GM12892 (cell line): Measurements from ENCODE around the gene TMEM187.

ENCODE experiments used
- DNase-seq: peaks from one replicate; pipeline ENCODE4 v3.0.0; 2011; ENCODE audit not compliant: insufficient read length
- FAIRE-seq: peaks from 2 replicates; lab custom pipeline; 2011; peaks lifted over from hg19 to GRCh38; lab: Jason Lieb, UNC
- POLR2A ChIP-seq: IDR thresholded peaks from 2 replicates; pipeline ENCODE4 v1.6.1; 2011; ENCODE audit warnings: low read depth, low read length, control low read depth
- POLR2AphosphoS5 ChIP-seq: IDR thresholded peaks from 2 replicates; pipeline ENCODE4 v1.6.1; 2011; ENCODE audit warnings: low read depth, low read length, control low read depth
- TAF1 ChIP-seq: IDR thresholded peaks from 2 replicates; pipeline ENCODE4 v1.6.1; 2011; ENCODE audit warnings: low read depth, mild to moderate bottlenecking, control low read depth, low read length, borderline replicate concordance

The TMEM187 gene

DNA sequence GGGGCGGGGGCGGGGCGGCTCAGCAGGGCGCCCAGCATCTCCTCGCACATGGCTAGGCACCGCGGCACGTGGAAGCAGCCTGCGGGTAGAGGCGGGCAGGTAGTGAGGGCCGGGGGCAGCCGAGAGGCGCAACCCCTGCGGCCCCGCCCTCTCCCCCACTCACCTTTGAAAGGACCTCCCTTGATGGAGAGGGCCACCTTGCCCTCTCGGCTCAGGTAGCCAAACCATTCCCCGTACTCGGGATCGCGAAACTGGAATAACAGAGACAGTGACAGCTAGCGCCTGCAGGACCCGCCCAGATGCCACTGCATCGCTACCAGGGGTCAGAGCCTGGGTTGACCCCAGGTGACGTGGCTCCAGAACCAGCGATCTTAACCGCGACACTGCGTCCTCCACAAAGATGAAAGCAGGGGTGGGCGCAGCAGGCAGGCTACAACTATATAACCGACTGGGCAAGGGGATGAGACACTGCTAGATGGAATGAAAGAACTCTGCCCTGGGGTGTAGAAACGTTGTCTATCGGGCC is 37.2 kb upstream of the TMEM187 start:
- no peak for DNase-seq
- peak; percentile 24 for FAIRE-seq
- no peak for TF ChIP-seq POLR2A

DNA sequence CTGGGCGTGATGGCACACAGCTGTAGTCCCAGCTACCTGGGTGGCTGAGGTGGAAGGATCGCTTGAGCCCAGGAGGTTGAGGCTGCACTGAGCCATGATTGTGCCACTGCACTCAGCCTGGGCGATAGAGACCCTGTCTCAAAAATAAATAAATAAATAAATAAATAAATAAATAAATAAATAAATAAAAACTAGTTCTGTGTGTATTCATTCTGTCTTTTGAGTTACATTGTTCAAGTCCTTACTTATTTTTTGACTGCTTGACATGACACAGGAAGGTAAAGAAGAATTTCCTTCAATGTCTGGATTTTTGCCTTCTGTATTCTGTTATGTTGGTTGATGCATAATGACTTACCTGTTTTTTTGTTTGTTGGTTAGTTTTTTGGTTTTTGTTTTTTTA is 35.5 kb upstream of the TMEM187 start:
- FAIRE-seq = no peak
- DNase-seq = no peak
- TF ChIP-seq POLR2A (no peak), POLR2AphosphoS5 (no peak), TAF1 (no peak)

DNA sequence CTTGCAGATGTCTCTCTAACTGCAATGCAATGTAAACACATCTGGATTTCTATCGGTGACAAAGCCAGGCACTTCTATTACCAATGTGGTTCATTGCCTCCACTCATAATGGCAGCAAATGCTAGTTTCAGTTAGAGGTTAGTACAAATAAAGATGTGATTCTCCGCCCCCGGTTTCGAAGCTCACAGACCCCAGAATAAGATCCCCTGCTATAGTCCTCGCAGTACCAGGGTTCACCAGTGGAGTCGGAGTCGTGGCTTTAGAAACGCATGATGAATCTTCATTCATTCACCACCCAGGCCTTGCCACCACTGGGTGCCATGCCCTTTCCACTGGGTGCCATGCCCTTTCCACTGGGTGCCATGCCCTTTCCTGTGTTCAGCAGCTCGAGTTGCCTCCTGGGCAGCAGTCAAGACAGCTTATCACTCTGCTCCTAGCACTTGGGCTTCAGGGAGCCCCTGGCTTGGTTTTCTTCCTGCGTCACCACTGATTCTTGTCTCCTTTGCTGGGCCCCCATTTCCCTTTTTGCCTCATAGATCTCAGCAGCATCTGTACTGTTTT is 34.2 kb upstream of the TMEM187 start:
- TF ChIP-seq POLR2AphosphoS5 = no peak
- no peak for TF ChIP-seq TAF1
- no peak for TF ChIP-seq POLR2A
- FAIRE-seq = no peak
- no peak for DNase-seq

DNA sequence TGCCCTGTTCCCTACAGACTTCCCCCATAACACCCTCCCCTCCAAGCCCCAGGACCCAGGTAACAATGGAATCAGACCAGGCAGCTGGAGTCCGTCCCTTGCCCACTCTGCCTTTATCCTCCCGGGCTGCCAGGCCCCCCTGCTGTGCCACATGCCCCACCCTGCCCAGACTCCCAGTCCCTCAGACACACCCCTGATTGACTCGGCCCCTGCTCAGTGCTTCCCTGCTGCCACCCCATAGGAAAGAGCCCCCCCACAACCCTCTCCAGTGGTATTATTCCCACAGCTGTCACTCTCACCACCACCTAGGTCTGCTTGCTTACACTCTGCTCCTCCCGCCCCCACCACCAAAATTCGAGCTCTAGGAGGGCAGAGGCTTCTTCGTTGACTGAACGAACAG is 33.0 kb upstream of the TMEM187 start:
- TF ChIP-seq POLR2A (no peak), TAF1 (no peak), POLR2AphosphoS5 (no peak)
- FAIRE-seq = no peak
- DNase-seq = no peak

DNA sequence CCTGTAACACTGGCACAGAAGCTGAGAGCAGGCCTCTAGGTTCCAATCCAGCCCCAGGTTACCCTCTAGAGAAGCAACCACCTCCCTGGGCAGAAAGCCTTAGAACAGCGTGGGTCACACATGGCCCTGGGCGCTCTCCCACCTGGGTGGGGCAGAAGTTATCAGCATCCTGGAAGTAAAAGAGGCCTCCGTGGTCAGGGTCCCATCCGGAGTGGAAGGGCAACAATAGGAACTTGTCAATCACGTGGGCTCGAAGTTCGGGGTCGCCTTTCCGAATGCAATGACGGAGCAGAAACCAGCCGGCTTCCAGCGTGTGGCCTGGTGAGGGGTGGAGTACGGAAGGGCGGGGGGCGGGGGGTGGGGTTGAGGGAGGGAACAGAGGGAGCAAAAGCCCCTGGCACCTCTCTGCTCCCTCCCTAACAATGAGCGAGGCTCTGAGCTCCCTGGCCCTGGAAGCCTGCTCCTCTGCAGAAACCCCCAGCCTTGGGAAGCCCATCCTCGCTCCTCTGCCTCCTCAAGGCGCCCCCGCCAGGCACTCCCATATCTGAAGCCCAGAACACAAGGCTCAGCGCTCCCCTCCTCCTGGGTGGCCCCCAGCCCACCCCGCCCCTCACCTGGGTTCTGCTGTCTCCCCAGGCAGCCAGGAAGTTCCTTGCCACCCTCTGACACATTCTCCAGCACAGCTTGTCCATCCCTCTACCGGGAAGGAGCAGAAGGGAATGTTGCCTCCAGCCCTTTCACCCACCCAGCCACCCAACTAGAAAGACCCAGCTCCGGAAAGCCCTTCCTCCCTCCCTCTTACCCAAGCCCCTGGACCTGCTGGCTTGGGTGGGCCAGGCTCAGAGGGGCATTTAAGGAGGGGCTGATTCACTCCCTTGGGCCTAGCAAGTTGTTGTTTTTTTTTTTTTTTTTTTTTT is 31.0 kb upstream of the TMEM187 start:
- no peak for TF ChIP-seq POLR2AphosphoS5
- no peak for TF ChIP-seq TAF1
- TF ChIP-seq POLR2A = no peak
- no peak for FAIRE-seq
- no peak for DNase-seq

DNA sequence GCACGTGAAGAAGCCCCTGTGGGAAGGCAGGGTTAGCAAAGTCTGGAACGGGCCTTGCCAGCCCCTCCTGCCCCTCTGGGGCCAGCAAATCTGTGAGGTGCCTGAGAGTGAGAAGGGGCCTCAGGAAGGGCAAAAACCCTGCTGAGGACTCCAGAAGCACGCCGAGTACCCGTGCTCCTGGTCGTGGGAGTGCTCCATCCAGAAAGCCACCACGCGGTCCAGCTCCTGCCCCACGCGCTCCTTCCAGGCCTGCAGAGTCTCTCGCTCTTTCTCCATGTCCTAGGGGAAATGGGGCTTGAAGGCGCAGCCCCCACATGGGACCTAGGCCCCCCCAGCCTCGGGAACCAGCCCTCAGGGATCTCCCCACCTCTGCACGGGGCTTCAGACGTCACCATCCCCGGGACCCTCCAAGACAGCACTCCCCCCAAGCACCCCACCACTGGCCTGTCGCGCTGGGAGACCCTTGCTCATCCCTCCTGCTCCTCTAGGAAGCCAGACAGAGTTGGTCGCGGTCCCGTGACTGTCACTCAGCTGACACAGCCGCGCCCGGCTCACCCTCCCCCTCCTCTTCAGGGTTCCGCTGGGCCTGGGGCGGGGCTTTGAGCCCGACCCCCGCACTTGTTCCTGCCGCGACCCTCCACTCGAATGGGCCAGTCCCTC is 28.3 kb upstream of the TMEM187 start, which contains the start of gene RENBP:
Gene RENBP, minus strand, starts transcription at position 504 of the 660 bp plus-strand sequence. Its CDS starts 33 bp downstream, at position 471.
- no peak for DNase-seq
- FAIRE-seq = no peak
- no peak for TF ChIP-seq TAF1
- TF ChIP-seq POLR2AphosphoS5 = no peak
- TF ChIP-seq POLR2A = no peak

DNA sequence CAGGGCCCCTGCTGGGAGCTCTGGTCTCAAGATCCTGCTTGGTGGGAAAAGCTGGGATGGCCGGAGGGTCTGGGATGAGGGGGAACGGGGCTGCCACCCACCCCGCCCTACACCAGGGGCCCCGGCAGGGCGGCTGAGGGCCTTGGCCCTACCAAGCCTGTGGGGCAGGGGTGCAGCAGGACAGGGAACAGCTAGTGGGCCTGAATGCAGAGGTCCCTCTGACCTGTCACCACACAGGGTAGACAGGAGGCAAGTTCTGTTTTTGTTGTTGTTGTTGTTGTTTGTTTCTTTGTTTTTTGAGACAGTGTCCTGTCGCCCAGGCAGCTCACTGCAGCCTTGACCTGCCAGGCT is 27.8 kb upstream of the TMEM187 start:
- FAIRE-seq = no peak

DNA sequence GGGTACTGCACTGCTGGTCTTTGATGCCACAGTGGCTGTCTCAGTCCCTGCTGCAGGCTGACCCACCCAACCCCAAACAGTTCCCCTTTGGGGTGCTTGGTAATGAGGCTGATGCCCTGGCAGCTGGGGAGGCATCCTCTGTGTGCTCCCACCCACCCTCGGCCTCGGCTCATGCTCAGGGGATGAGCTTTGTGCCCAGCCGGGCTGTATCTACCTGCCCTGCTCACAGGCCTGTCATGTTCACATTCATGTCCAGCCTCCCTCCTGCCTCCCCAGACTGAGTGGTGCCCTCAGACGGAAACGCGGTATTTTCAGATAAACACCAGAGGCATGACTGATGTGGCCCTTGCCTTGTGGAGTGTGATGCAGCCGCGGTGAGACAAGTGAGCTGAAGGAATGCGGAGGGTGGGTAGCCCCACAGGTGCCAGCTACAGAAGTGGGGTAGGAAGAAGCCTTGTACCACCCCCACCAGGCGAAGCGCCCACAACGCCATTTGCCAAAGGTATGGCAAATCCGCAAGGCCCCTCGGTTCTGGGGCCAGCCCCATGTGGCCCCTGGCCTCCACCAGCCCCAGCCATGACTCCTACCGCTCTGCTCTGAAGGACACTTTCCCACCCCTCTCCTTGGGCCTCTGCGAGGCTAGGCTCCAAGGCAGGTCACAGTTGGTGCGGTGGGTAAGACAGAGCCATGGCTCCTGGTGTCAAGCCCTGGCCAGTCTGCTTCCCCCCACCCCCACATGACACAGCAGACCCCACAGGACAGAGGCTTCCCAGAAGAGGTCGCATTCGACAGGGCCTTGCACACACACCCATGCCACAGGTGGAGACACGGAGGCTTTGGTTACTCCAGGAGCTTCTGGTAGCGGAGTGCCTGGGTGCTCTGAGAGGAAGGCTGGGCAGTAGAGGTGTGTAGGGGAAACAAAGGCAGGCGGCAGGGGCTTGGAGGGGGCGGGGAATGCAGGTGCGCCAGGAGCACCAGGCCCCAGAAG is 26.3 kb upstream of the TMEM187 start:
- FAIRE-seq (no peak), DNase-seq (no peak)
- TF ChIP-seq POLR2A (0 out of 2 replicates have a peak, but pooled peaks have one; percentile 6), TAF1 (no peak), POLR2AphosphoS5 (0 out of 2 replicates have a peak, but pooled peaks have one; percentile 35)

More for the DNA sequence above, 27.8 kb upstream of the TMEM187 start:
- TF ChIP-seq TAF1 (no peak), POLR2A (no peak), POLR2AphosphoS5 (no peak)
- no peak for DNase-seq

DNA sequence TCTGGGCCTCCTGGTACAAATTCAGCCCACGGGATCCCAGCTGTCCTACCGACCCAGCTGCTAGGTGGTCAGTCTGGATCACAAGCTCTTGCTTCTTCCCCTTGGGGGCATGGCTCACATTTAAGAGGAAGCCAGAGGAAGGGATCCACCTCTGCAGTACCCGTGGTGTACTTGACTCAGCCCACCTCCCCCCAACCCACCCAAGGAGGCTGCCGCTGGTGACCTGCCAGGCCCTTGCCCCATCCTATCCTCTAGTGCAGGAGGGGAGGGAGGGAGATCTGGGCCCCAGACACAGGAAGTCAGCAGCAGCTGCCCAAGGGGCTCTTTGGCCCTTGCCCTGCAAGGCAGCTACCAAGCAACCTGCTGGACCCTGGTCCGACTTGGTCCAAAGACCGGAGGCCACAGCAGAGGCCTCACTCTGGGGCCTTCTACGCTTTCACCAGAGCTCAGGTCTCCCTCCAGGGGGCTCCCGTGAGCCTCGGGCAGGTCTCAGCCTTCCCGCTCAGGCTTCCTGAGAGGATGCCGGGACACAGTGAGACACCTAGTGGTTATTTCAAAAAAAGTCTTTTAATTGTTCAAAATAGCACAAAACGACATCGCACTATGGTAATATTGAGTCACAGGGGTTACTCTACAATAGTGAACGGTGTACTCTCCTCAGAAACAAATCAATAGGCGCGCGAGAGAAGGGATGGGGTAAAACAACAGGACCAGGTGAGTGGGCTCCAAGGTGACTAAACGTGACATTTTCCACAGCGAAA is 25.4 kb upstream of the TMEM187 start:
- DNase-seq = peak; percentile 93
- FAIRE-seq = peak; percentile 88
- TF ChIP-seq POLR2A (0 out of 2 replicates have a peak, but pooled peaks have one; percentile 22), POLR2AphosphoS5 (no peak; the same call in 1 of the 2 replicates)

DNA sequence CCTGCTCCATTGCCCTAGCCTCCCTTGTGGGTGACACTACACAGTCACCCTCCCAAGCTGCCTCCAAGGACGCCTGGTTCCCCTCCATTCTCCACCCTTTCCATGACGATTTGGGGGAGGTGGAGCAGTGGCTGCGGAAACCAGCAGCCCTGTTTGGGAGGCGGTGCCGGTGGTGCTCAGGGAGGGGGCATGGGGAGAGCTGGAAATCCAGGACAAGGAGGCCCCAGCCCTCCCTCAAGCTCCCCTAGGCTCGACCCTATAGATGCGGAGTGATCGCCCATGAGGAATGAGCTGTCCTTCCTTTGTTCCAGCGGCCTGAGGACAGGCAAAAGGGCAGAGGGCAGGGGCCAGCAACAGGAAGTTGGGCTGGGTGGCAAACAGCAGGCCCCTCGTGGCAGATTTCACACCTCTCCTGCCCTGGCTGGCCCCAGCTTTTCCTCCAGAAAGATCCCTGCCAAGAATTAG is 24.5 kb upstream of the TMEM187 start:
- TF ChIP-seq POLR2AphosphoS5 (0 out of 2 replicates have a peak, but pooled peaks have one; percentile 21), TAF1 (no peak), POLR2A (no peak; the same call in 1 of the 2 replicates)
- DNase-seq (no peak), FAIRE-seq (no peak)
